GM23338 (cell line): ENCODE measurements around the gene PDK3. TPM values are rescaled to one million over a fixed set of nuclear protein-coding genes. Genes with fewer than 3 reads are reported as not detected.

ENCODE experiments used
- ATAC-seq: fragments of 200-7000 bp; cut with Tn5 transposase; 3 replicates; pipeline ENCODE4 v1.9.1; 2020
- DNase-seq: peaks from one replicate; pipeline ENCODE4 v3.0.0-alpha.2; 2015; ENCODE audit warnings: low spot score
- H2AFZ ChIP-seq: fragments of 200-600 bp; sonication (generic); 2 replicates; pipeline ENCODE4 v1.8.0; 2016; ENCODE audit warnings: antibody characterized with exemption, mild to moderate bottlenecking, moderate library complexity
- H3F3A ChIP-seq: fragments of 200-600 bp; sonication (generic); replicated peaks from 2 replicates; pipeline ENCODE4 v1.8.0; 2017; ENCODE audit warnings: antibody characterized with exemption, mixed run types, low read depth
- H3K27ac ChIP-seq: fragments of 200-600 bp; sonication (generic); 2 replicates; pipeline ENCODE4 v1.6.1; 2016; ENCODE audit warnings: low read depth
- H3K27me3 ChIP-seq: fragments of 200-600 bp; sonication (generic); 2 replicates; pipeline ENCODE4 v1.8.0; 2016; ENCODE audit warnings: mild to moderate bottlenecking, mixed run types, moderate library complexity; ENCODE audit not compliant: insufficient read depth
- H3K36me3 ChIP-seq: fragments of 200-600 bp; sonication (generic); 2 replicates; pipeline ENCODE4 v1.8.0; 2016; ENCODE audit warnings: mild to moderate bottlenecking; ENCODE audit not compliant: insufficient read depth
- H3K4me1 ChIP-seq: fragments of 200-600 bp; sonication (generic); 2 replicates; pipeline ENCODE4 v1.8.0; 2016; ENCODE audit warnings: mild to moderate bottlenecking, moderate library complexity; ENCODE audit not compliant: insufficient read depth
- H3K4me2 ChIP-seq: fragments of 200-600 bp; sonication (generic); 2 replicates; pipeline ENCODE4 v1.7.1; 2017; ENCODE audit warnings: mixed run types
- H3K4me3 ChIP-seq: fragments of 200-600 bp; sonication (generic); 2 replicates; pipeline ENCODE4 v1.6.1; 2016; ENCODE audit warnings: mixed run types
- H3K79me2 ChIP-seq: fragments of 200-600 bp; sonication (generic); replicated peaks from 2 replicates; pipeline ENCODE4 v1.8.0; 2017; ENCODE audit warnings: mild to moderate bottlenecking; ENCODE audit not compliant: insufficient read depth
- H3K9me2 ChIP-seq: fragments of 200-600 bp; sonication (generic); 2 replicates; pipeline ENCODE4 v1.8.0; 2017; ENCODE audit not compliant: insufficient read depth
- H4K20me1 ChIP-seq: fragments of 200-600 bp; sonication (generic); replicated peaks from 2 replicates; pipeline ENCODE4 v1.8.0; 2017; ENCODE audit warnings: mild to moderate bottlenecking; ENCODE audit not compliant: insufficient read depth
- H3K27ac Mint-ChIP-seq: 2 replicates; pipeline ENCODE4 v1.8.0; 2020; ENCODE audit warnings: inconsistent platforms, mild to moderate bottlenecking, moderate library complexity, mixed read lengths
- H3K27me3 Mint-ChIP-seq: 3 replicates; pipeline ENCODE4 v1.8.0; 2022; ENCODE audit warnings: low read depth, mild to moderate bottlenecking, moderate library complexity, mixed read lengths, inconsistent platforms; ENCODE audit not compliant: insufficient read depth, poor library complexity
- H3K36me3 Mint-ChIP-seq: 3 replicates; pipeline ENCODE4 v1.8.0; 2021; ENCODE audit warnings: low read depth, mild to moderate bottlenecking, inconsistent platforms, moderate library complexity, mixed read lengths
- H3K4me1 Mint-ChIP-seq: 3 replicates; pipeline ENCODE4 v1.8.0; 2020; ENCODE audit warnings: mild to moderate bottlenecking, inconsistent platforms, mixed read lengths
- H3K4me3 Mint-ChIP-seq: 3 replicates; pipeline ENCODE4 v1.8.0; 2021; ENCODE audit warnings: moderate library complexity, mild to moderate bottlenecking, inconsistent platforms, mixed read lengths
- H3K9me3 Mint-ChIP-seq: 3 replicates; pipeline ENCODE4 v1.8.0; 2020; ENCODE audit warnings: moderate library complexity, mild to moderate bottlenecking, inconsistent platforms, mixed read lengths
- CREB1 ChIP-seq: fragments of 250-450 bp; sonication (Bioruptor Pico); IDR thresholded peaks from 2 replicates; pipeline ENCODE4 v1.5.0; 2020; ENCODE audit warnings: low read depth, mild to moderate bottlenecking, moderate library complexity
- CTCF ChIP-seq, 2 experiments: fragments of 200-600 bp in 1 of 2; sonication (generic) in 1 of 2; conservative IDR thresholded peaks; 2 replicates each; pipeline versions ENCODE4 v1.5.1 to v1.6.1; 2016 to 2017; ENCODE audit warnings: antibody characterized with exemption in 2 of 2, low read depth in 2 of 2, mild to moderate bottlenecking in 2 of 2, moderate library complexity in 1 of 2
- ETS1 ChIP-seq: IDR thresholded peaks from 2 replicates; pipeline ENCODE4 v1.6.1; 2016; ENCODE audit warnings: antibody characterized with exemption
- EZH2phosphoT487 ChIP-seq: fragments of 200-600 bp; sonication (generic); IDR thresholded peaks from one replicate; pipeline ENCODE4 v1.8.1; 2018; ENCODE audit warnings: antibody characterized with exemption; ENCODE audit not compliant: unreplicated experiment
- JUNB ChIP-seq: IDR thresholded peaks from one replicate; pipeline ENCODE4 v1.6.1; 2016; ENCODE audit warnings: antibody characterized with exemption; ENCODE audit not compliant: unreplicated experiment
- NANOG ChIP-seq: IDR thresholded peaks from 2 replicates; pipeline ENCODE4 v1.6.1; 2016; ENCODE audit warnings: antibody characterized with exemption, borderline replicate concordance
- POLR2AphosphoS5 ChIP-seq: IDR thresholded peaks from 2 replicates; pipeline ENCODE4 v1.6.1; 2016; ENCODE audit warnings: antibody characterized with exemption, low read depth
- STAT1 ChIP-seq: IDR thresholded peaks from one replicate; pipeline ENCODE4 v1.6.1; 2016; ENCODE audit warnings: antibody characterized with exemption; ENCODE audit not compliant: unreplicated experiment
- ZNF114 ChIP-seq: fragments of 250-450 bp; sonication (Bioruptor Pico); IDR thresholded peaks from 2 replicates; pipeline ENCODE4 v1.5.0; 2020; ENCODE audit warnings: mild to moderate bottlenecking, moderate library complexity
- ZNF462 ChIP-seq: fragments of 250-450 bp; sonication (Bioruptor Pico); IDR thresholded peaks from 2 replicates; pipeline ENCODE4 v1.5.0; 2020; ENCODE audit warnings: mild to moderate bottlenecking, moderate library complexity
- polyA plus RNA-seq: library from polyadenylated mRNA; unstranded; fragments of >200 nt; fragmentation: Nextera tagmentation; extraction: Ambion mirVana; gene quantifications from 2 replicates; pipeline ENCODE4 v1.2.1, GENCODE V29; 2016
- total RNA-seq: library from RNA; depleted of rRNA; stranded (reverse); fragments of >200 nt; shearing (Covaris generic); gene quantifications from 2 replicates; pipeline ENCODE4 v1.2.3, GENCODE V29; 2014

The PDK3 gene
- total and polyA plus RNA-seq, 2 experiments from 2014 or later: 35.7 to 51.2 TPM

GRCh38 chrX:24550166-24550565 is 85.1 kb downstream of the PDK3 start:
- no peaks in the 10 kb centered on the region for H4K20me1 ChIP-seq
- Mint-ChIP-seq H3K36me3 (no peaks in the 10 kb centered on the region), H3K4me1 (peaks cover 10% of the 10 kb centered on the region), H3K4me3 (no peak overlapping the region), H3K27ac (no peak overlapping the region), H3K27me3 (no peaks in the 10 kb centered on the region), H3K9me3 (no peaks in the 10 kb centered on the region)
- ATAC-seq (no peak), DNase-seq (no peak)
- H3K4me2 ChIP-seq: no peak overlapping the region
- no peaks in the 10 kb centered on the region for H3K27me3 ChIP-seq
- no peak overlapping the region for H3K27ac ChIP-seq
- H3K36me3 ChIP-seq: no peaks in the 10 kb centered on the region
- H3K79me2 ChIP-seq: no peaks in the 10 kb centered on the region
- no peak for TF ChIP-seq CREB1 (CRISPR knock-in tag)
- TF ChIP-seq EZH2phosphoT487: no peak
- TF ChIP-seq ETS1: no peak
- TF ChIP-seq POLR2AphosphoS5: no peak
- no peak for TF ChIP-seq STAT1
- TF ChIP-seq CTCF (conservative IDR thresholded peaks at IDR 0.05; ENCODE audit: low read depth in 2 of 2): no peak
- no peak for TF ChIP-seq JUNB
- no peak for TF ChIP-seq ZNF114 (CRISPR knock-in tag)
- TF ChIP-seq NANOG: no peak
- TF ChIP-seq ZNF462 (CRISPR knock-in tag): no peak
- H3K9me2 ChIP-seq: no peaks in the 10 kb centered on the region
- no peak overlapping the region for H2AFZ ChIP-seq
- H3K4me1 ChIP-seq: peaks cover 3% of the 10 kb centered on the region; the same call in 1 of the 2 replicates
- no peak overlapping the region for H3K4me3 ChIP-seq
- H3F3A ChIP-seq: no peaks in the 10 kb centered on the region
